RWPE1 (cell line): ENCODE results near the gene MFSD12.

Source experiments
- CTCF ChIA-PET: fragments of 350-600 bp; sonication (Branson Sonifier 250); formaldehyde crosslinking; extraction: SDS; loops from one replicate; lab custom pipeline; 2021; lab: Yijun Ruan, JAX
- POLR2A ChIA-PET: fragments of 400-600 bp; formaldehyde crosslinking; extraction: SDS; loops from one replicate; lab custom pipeline; 2020; ENCODE audit warnings: antibody characterized with exemption; ENCODE audit not compliant: low non-redundant PET; lab: Yijun Ruan, JAX
- DNase-seq: peaks from one replicate; pipeline ENCODE4 v3.0.0; 2012; ENCODE audit warnings: low spot score
- H3K27ac ChIP-seq: fragments of 450-650 bp; 2 replicates; pipeline ENCODE4 v1.5.1; 2017
- CTCF ChIP-seq: fragments of 450-650 bp; conservative IDR thresholded peaks from 2 replicates; pipeline ENCODE4 v1.5.1; 2017; ENCODE audit warnings: low read depth, mild to moderate bottlenecking

MFSD12 gene

GRCh38 chr19:3497757-3498520, 59.4 kb downstream of the MFSD12 start:
- ChIA-PET CTCF (interaction anchor here (0.7 kb wide), 1 partner anchor 23 kb away, joined by 5 read pairs; no protein-coding TSS in a partner anchor), POLR2A (no interaction called here)
- DNase-seq: no peak
- TF ChIP-seq CTCF: no peak
- H3K27ac ChIP-seq: no peak overlapping the region

DNA sequence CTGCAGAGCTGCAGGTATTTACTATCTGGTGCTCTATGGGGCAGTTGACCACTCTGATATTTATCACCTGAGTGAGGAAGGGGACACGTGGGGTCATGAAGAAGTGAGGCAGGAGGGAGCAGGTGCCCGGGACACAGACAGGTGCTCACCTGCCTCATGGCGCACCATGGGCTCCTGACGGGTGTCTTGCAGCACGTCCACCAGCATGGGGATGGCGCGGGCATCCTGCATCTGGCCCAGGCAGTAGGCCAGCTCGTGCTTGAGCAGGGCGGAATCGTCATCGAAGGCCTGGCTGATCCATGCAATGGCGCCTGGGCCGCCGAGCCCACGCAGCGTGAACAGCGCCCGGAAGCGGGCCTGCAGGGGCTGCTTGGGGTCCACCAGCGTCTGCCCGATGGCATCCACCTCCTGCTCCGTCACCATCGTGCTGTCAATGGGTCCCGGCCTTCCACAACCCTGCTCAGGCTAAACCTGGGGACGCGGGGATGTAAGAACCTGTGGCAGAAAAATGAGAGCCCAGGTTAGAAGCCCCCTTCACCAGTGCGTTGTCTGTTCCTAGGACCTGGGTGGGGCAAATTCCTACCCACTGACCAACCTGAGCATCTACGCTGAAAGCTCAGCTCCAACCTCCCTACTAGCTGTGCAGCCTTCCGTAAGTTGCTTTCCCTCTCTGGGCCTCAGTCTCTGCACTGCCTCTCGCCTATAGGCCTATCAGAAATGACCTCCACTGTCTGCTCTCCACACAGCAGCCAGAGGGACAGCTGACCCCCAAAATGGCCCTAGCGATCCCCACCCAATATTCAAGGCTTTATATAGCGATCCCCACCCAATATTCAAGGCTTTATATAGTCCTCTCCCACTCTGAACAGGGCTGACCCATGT, 60.8 kb downstream of the MFSD12 start:
- ChIA-PET POLR2A (no interaction called here), CTCF (interaction anchor here (0.7 kb wide), 1 partner anchor 24 kb away, joined by 3 read pairs; no protein-coding TSS in a partner anchor)
- H3K27ac ChIP-seq: no peak overlapping the region
- DNase-seq: no peak
- TF ChIP-seq CTCF: no peak

DNA sequence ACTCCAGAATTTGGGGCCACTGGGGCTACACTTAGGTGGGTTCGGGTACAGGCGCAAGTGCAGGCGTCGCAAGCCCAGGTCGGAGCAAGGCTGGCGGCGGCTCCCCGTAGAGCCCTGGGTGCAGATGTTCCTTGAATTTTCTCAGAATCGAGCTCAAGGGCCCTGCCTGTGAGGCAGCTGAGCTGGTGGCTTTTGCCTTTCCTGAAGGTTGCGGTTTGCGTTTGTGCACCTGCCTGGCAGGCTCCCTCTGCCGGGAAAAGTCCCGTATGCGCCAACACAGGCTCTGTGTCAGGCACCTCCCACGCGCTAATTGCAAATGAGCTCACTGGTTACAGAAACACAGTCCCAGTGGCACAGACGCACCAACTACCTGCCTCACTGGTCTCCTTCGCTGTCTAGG, 62.8 kb downstream of the MFSD12 start:
- H3K27ac ChIP-seq: no peak overlapping the region
- no peak for TF ChIP-seq CTCF
- DNase-seq: no peak
- POLR2A ChIA-PET: no interaction called here
- CTCF ChIA-PET: interaction anchor here (0.6 to 0.7 kb wide), 2 partner anchors 65 to 190 kb away, joined by 3 to 4 read pairs; no protein-coding TSS in a partner anchor
